ENCODE measurements around the gene ZC3H12D.

ZC3H12D gene

DNA sequence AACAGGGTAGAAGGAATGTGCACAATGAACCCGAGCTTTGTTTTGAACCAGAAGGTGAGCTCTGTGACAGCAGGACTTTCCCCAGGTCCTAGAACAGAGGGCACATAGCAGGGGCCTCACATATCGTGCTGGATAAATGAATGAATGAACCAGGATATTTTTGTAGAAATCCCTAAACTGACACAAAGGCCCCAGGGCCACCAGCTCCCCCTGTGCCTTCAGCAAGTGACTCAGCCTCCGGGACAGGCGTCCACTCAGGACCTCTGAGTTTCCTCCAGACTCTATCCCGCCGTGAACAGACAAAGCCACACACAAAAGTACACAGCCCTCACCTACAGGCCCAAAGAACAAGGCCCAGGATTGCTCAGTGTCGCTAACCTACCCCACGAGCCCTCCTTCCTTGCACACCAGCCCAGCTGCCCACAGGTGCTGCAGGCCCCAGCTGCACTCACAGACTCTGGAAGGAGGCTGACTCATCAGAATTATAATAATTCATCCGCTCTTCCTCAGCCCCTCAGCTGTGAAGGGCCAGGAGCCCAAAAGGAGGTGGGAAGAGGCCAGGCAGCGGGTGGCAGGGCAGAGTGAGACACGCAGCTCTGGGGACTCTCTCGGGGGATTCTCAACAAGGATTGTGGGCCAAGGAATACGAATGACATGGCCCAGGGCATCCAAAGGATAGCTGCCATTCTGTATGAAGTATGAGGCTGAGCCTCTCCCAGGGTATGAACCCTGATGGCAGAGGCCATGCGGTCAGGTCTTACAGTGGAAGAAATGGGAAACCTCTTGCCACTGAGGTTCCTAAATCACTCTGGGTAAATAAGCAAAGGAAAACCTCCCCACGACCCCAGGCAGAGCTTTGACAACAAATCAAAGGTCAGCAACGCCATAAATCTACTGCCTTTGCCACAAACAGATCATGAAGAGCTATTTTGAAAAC is 43.8 kb downstream of the ZC3H12D start:
- no peak for DNase-seq

DNA sequence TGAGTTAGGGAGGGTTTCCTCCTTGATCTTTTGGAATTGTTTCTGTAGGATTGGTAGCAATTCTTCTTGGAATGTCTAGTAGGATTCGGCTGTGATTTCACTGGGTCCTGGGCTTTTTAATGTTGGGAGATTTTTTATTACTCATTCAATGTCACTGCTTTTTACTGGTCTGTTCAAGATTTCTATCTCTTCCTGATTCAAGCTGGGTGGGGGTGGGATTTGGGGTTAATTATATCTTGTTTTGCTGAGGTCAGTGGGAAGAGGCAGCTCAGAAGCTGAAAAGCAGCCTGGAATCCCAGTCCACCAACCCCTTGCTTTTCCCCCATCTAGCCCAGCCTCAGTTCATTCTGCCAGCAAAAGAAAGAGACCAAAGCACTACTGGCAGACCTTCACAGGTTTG is 45.2 kb downstream of the ZC3H12D start:
- no peak for DNase-seq

DNA sequence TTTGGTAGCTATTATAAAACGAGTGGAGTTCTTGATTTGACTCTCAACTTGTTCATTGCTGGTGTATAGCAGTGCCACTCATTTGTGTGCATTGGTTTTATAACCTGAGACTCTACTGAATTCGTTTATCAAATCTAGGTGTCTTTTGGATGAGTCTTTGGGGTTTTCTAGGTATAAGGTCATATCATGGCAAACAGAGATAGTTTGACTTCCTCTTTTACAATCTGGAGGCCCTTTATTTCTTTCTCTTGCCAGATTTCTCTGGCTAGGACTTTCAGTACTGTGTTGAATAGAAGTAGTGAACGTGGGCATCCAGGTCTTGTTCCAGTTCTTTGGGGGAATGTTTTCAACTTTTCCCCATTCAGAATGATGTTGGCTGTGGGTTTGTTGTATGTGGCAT is 46.0 kb downstream of the ZC3H12D start:
- DNase-seq: no peak

DNA sequence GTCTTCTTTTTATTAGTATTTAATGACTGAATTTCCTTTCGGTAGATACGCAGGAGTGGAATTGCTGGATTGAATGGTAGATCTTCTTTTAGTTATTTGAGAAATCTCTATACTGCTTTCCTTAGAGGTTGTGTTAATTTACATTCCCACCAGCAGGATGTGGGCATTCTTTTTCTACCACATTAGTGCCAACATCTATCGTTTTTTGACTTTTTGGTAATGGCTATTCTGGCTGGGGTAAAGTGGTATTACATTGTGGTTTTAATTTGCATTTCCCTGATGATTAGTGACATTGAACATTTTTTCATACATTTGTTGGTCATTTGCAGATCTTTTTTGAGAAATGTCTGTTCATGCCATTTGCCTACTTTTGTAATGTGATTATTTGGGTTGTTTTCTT is 47.6 kb downstream of the ZC3H12D start:
- no peak for DNase-seq

DNA sequence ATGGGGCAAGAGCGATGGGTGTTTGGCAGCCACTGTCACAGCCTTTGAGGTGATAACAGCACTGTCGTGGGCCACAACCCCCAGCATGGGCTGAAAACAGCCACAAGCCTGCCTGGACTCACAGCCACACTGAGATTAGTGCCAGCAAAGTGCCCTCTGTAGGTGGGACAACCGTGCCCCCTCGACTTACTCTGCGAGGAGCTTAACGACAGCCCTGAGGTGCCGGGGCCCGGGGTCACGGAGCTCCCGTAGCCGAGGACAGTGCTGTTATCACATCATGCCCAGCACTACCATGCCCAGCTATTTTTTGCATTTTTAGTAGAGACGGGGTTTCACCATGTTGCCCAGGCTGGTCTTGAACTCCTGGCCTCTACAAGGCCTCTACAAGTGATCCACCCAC is 48.2 kb downstream of the ZC3H12D start:
- no peak for DNase-seq

DNA sequence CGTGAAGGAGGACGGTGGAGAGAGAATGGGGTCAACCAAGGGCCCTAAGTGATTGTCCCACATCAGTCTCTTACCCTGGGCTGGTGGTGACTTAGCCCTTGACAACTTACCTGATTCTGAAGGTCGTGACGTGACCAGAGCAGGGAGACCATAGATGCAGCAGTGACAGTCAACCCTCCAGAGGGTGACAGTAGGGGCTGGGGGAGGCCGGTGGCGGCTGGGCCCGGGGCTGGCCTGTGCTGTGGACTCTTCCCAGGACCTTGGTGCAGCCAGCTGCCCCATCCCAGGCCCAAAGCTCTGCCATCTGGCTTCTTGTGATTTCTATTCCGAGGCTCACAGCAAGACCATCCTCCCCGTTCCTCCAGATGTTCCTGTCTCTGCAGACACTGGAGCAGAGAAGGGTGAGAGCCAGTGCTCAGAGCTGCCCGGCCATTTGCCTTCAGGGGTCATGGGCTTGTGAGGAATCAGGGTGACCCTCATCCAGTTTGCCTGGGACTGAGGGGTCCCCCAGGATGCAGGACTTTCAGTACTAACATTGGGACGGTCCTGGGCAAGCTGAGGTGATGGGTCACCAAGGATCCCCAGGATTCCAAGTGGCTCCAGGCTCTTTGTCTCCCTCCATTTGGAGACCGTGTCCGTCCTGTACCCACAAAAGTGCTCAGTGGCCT is 48.8 kb downstream of the ZC3H12D start:
- no peak for DNase-seq

DNA sequence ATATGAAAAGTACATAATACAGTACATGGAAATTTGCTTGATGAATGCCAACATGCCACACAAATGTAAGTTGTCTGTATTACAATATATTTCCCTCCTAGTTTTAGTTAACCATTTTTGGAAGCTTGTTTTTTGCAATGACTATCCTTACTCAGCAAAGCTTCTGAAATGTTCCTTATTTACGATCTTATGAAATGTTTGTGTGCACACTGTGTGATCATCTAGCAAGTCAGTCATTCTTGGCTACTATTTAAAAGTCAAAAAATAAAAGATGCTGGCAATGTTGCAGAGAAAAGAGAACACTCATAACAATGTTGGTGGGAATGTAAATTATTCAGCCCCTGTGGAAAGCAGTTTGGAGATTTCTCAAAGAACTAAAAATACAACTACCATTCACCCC is 50.9 kb downstream of the ZC3H12D start:
- no peak for DNase-seq

DNA sequence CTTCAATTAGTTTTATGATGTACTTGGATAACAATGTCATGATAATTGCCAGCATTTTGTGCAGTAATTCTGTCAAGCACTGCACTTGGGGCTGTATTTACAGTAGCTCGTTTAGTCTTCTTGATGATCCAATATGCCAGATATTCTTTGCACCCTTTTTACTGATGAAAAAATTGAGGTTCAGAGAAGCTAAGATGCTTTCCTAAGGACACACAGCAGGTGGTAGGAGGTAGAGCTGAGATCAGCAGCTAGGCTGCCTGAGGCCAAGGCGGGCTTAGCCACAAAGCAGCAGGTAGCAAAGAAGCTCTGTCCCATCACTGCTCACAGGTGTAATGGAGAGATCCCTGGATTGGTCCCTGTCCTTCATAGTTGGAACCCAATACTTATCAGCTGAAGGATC is 51.4 kb downstream of the ZC3H12D start:
- DNase-seq: no peak

DNA sequence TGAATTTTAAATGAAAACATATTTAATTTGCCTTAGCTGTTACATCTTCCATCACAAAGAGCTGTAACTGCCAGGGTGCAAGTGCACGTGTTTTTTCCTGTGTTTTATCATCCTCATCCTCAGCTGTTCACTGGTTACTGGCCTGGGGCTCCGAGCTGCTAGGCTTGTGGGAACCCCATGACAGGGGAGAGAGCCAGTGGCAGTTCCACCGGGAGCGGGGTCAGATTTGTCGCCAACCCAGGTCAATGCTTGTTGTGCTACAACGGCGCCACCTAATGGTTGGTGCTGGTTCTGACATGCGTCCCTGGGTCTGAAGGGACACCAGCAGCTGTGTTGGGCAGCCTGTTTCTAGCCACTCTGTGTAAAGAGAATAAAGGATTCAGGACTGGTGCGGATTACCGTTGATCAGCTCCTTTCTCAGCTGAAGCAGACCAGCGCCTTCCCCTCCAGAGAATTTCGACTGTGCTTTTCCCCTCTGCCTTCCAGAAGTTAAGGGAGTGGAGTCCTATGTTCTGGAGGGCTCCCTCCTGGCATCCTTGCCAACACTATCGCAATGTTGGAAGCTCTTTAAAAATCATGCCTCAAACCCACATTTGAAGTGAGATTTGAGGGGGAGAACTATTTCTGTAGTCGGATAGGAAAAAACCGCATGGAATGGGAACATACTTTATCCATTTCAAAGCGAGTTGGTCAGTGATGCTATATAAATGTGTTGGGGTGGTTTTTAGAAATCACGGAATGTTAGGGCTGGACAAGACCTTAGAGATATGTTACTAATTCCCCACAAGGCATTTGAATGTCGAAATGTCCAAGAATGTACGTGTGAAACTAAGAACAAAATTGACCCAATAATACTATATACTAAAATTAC is 52.7 kb downstream of the ZC3H12D start:
- peak; percentile 93 for DNase-seq

DNA sequence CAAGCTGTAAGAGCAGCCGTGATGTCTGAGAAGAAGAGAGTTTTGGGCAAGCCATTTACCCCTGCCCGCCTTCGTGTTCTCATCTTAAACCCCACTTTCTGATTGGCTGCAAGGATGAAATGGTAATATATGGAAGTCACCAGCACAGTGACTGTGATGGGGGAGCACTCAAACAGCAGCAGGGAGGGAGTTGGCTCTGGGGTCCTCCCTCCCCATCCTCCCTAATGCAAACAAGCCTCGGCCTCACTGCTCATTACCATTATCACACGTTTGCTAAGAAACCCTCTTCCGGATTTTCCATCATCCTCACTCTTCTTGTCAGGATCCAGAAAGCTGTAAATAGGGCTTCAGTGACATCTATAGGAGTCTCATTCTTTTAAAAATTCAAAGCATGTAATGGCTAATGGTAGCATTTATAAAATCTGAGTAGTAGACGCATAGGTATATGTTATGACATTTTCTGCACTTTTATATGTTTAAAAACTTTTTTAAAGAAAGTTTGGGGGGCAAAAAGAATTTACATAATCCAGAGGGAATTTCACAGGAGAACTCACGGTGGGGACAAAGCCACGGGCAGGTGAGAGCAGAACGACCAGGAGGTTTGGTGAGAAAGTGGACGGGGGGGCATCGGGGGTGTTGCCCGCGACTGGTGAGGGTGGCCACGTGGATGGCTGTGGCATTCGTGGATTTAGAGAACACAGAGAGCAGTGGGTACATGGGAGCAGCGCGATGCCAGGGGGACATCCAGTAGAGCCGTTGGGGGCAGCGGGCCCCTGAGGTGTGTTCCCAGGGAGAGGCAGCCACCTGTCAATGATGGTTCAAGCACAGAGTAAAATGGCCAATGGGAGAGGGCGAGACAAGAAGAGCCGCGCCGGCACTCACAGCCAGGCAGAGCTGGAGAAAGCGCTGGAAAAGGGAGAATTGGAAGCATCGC is 55.1 kb downstream of the ZC3H12D start:
- no peak for DNase-seq

DNA sequence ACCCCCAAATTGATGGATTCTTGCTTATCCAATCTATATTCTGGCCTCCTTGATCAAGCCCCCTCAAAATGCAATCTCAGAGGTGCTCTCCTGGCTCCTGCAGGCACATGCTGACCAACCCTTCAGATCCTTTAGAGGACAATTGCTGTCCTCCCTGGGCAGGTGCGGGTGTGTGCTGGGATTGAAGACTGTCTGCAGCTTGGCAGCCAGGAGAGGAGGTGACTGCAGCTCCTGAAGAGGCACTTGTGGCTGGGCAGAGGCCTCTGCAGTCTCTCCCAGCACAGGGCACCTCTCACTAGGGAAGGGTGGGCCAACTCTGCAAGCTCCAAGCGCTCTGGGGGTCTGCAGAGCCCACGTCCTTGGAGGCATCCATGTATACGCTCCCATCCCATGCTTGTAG is 56.2 kb downstream of the ZC3H12D start:
- DNase-seq: no peak

DNA sequence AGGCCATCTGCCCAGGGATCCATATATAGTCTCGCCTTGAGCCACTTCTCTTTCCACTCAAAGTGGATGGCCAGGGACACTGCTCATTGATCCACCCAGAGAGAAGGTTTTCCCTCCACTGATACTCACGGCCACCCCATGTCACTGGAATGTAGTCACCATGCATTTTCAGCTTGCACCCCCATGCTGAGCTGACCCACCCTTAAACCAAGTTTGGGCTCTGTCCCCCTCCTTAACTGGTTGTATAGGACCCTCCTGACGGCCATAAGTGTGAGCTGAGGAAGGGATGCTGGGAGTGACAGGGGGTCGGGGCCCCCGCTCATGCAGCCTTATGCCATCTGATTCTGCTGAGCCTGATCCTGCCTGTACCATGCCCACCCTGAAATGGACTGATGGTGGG is 59.1 kb downstream of the ZC3H12D start:
- DNase-seq: no peak

DNA sequence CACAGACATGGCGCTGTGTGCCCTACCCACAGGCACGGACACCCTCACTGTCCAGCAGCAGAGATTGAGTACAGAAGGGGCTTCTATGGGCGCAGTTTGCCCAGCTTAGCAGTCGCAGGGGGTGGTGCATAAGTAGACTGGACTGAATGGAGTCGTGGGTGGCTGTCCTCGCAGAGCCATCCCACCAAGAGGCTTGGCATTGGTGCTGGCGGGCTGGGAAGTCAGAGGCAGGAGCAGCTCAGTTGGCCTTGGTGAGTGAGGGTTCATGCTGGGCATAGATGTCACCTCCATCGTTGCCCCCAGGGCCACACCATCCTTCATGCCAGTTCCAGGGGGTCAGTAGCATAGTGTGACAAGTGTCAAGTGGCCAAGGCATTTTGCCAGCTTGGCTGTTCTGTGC is 59.6 kb downstream of the ZC3H12D start:
- DNase-seq: no peak

DNA sequence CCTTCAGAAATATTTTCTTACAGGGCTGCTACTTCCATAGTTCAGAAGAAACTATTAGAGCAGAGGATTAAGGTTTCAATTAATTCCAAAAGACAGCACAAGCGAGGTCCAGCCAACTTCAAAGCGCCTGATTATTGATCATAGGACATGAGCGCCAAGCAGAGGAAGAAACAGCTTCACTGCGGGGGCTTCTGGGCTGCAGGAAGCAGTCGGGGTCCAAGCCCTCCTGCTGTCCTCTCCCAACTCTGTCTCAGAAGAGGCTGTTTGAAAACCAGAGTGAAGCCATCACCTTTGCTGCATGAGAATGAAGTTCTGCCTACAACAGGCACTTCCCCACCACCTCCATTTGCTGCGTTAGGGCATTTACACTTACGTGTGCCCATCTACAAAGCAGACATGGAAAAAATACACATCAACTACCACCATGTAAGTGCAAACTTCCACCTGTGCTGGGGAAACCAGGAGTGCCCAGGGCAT is 60.8 kb downstream of the ZC3H12D start:
- DNase-seq: no peak

DNA sequence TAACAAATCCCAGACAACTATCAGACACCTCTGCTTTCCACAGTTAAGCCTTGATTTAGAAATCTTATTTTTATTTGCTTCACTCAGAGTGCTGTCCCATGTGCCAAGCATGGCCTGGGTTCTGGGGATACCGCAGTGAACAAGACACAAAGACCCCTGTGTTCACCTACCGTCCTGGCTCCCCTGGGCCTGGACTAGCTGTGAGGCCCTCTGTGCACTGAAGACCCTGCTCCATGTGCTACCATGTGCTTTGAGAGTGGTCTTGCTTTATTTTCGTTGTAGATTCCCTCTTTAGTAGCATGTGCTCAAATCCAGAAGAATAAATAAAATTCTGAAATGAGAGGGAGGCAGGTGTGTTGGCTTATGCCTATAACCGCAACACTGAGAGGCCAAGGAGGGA is 62.2 kb downstream of the ZC3H12D start:
- DNase-seq: no peak

DNA sequence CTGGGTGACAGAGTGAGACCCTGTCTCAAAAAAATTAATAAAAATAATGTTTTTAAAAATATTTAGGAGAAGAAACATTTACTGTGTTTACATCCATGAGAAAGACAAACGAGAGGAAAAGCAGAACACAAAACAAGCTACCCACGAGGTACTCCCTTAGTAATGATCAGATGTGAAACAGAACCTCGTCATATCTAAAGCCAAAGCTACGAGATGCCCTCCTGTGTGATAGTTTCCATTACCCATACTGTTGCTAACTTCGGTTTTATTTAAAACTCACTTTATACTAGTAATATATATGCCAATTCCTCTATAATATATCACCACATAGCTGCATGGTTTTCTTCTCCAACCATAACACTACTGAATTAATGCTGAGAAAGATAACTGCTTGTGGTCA is 63.7 kb downstream of the ZC3H12D start:
- DNase-seq: no peak

DNA sequence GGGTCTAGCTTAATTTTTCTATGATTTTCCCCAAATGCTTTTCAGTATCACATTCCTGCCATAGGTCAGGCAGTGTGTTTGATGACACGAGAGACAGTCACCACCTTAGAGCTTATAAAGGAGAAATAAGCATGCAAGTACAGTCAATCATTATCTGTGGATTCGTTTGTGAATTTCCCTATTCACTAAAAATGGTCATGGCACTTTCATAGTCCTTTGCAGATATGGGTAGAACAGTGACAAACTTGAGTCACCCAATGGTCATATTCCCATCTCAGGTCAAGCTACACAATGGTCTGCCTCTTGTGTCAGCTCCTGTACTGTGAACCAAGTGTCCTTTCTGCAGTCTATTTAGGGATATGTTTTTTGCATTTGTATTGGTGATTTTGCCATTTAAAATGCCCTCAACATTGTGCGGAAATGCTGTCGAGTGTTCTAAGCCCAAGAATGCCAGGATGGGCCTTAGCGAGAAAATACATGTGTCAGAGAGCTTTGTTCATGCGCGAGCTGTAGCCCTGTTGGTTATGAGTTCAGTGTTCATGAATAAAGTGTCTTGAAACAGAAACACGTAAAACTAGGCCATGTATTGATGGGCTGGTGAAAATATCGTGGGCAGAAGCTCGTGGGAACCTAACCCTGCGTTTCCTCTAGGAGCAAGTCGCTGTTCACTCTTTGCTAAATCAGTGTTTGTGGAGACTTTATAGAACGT is 65.0 kb downstream of the ZC3H12D start:
- DNase-seq: no peak

DNA sequence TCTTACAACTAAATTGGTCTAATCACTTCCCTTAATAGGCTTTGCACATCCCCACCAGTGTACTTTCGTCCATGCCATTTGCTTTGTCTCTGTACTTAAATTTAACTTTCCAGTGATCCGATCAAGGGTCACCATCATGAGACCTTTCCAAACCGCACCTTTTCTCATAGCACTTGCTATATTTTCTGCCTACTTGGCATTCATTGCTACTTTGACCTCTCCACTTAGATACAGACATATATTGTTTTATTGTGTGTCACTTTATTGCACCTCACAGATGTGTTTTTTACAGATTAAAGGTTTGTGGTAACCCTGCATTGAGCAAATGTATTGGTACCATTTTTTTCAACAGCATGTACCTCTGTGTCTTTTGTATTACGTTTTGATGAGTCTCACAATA is 70.0 kb downstream of the ZC3H12D start:
- no peak for DNase-seq

DNA sequence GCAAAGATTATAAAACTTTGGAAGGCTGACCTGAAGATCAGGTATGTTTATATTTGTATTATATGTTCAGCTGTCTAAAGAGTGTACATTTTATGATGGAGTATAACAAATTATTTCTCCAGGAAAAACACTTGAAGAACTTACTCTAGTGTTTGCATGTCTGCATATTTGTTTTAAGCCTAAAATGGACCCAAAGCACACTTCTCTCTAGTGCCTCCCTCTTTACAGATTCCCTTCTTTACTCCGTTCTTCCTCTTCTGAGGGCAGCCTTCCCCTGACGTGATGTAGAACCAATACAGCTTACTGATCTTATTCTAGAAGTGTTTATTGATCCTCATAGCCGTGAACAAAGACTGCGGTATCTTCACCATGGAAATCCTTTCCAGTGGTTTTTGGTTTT is 70.8 kb downstream of the ZC3H12D start:
- no peak for DNase-seq

DNA sequence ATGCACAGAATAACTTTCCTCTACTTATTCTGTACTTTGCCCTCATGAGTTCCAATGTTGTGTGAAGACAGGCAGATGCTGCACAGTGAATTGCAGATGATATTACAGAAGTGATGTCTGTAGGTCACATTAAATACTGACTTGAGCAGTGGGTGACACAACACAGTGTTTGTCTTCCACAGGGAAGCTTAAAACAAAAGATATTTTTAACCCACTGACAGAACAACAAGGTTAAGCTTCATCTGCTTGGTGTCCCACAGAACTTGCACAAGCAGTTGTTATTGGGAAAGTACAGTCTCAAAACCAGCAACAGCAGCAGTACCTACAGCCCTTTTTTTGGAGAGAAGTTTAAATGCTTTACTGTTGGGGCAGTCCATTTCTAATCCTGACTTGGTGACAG is 74.3 kb downstream of the ZC3H12D start:
- no peak for DNase-seq

DNA sequence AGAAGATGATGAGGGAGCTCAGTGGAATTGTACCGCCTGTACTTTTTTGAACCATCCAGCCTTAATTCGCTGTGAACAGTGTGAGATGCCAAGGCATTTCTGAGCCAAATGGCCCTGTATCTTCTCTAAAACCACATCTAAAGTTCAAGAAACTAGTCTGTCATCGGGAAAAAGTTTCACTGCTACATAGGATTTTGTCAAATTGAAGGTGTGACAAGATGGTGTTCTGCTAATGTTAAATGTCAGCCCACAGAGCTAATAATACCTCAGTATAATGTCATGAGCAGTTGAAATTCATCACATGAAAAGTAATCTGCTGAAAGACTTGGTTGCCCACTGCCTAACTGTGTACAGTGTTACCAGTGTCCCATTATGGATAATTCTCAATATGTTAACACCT is 75.2 kb downstream of the ZC3H12D start:
- no peak for DNase-seq

Data from CD4-positive, alpha-beta T cell treated with Interleukin-17A for 4 hours (primary cell).